HG03108 (cell line): ENCODE measurements around the gene PPP1R1B.

Source experiments
- ATAC-seq: cut with Tn5 transposase; IDR thresholded peaks from one replicate; pipeline ENCODE4 v1.9.1; 2021; ENCODE audit warnings: moderate library complexity; ENCODE audit not compliant: unreplicated experiment

PPP1R1B gene

DNA sequence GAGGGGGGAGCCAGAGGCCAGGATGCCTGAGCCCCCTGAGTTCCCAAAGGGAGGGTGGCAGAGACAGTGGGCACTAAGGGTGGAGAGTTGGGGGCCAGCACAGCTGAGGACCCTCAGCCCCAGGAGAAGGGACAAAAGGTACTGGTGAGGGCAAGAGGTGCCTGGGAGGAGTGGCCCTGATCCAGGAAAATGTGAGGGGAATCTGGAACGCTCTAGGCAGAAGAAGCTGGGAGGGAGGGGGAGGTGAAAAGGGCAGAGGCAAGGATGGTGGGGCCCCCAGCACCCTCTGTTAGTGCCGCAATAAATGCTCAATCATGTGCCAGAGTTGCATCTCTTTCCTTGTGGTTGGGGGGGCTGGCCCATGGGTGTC, 39.5 kb downstream of the PPP1R1B start:
- ATAC-seq, result no peak

DNA sequence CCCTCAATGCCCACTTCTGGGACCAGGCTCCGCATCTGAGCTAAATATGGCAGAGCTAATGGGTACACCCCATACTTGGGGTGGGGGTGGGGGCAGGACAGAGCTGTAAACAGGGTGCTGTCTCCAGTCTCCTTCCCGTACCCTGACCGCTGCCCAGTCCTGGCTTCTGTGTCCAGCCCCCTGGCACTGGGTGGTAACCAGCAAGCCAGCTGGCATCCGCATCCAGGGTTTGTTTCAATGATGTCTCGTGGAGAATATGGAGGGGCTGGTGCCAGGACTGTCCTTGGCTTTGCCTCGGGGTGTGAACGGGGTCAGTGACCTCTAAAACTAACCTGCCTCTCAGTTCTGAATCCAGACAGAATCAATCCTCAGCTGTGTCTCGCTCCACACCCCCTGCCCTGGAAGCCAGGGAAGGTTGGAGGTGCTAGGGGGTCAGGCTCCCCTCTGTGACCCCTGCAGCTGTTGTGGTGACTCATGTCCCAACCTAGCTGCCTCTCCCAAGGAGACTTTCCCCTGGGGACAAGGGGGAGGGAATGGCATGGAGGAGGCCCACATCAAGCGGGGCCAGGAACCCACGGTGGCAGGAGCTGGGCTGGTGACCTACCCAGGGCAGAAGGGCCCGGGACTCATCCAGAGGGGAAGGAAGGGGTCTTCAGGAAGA, 40.0 kb downstream of the PPP1R1B start:
- no peak for ATAC-seq

DNA sequence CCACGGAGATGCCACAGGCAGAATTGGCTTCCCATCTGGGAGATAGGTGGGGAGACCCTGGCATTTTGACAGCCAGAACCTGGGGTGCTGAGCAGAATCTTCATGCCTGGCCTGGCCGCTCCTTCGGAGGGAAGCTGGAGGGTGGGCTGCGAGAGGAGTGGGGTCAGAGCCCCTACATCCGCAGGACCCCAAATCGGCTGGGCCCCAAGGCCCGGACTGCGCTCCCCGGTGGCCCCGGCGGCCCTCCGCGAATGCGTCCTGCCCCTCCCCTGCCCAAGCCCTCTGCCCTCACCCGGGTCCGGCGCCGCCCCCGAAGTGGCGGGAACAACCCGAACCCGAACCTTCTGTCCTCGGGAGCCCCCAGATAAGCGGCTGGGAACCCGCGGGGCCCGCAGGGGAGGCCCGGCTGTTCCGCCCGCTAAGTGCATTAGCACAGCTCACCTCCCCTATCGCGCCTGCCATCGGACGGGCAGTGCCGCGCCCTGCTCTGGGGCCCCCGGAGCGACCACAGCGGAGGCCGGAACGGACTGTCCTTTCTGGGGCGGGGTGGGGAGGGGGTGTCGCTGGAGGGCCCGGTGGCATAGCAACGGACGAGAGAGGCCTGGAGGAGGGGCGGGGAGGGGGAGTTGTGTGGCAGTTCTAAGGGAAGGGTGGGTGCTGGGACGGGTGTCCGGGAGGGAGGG, 40.7 kb downstream of the PPP1R1B start:
- no peak for ATAC-seq

DNA sequence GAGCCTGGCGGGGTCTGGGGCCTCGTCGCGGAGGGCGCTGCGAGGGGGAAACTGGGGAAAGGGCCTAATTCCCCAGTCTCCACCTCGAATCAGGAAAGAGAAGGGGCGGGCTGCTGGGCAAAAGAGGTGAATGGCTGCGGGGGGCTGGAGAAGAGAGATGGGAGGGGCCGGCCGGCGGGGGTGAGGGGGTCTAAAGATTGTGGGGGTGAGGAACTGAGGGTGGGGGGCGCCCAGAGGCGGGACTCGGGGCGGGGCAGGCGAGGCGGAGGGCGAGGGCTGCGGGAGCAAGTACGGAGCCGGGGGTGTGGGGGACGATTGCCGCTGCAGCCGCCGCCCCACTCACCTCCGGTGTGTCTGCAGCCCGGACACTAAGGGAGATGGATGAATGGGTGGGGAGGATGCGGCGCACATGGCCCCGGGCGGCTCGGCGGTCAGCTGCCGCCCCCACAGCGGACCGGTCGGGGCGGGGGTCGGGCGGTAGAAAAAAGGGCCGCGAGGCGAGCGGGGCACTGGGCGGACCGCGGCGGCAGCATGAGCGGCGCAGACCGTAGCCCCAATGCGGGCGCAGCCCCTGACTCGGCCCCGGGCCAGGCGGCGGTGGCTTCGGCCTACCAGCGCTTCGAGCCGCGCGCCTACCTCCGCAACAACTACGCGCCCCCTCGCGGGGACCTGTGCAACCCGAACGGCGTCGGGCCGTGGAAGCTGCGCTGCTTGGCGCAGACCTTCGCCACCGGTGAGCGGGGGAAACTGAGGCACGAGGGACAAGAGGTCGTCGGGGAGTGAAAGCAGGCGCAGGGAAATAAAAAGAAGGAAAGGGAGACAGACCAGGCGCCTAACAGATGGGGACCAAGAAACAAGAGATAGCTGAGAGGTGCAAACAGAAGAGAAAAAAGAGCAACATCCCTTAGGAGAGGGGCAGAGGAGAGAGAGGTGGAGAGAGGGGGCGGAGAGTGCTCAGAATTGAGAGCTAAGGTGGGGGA, 41.5 kb downstream of the PPP1R1B start, which contains the start of gene PNMT:
Gene PNMT, plus strand, starts transcription at position 509 of the 980 bp plus-strand sequence. Its CDS starts 23 bp downstream, at position 532.
- ATAC-seq, result no peak

- no peak for ATAC-seq
Observed at GRCh38 chr17:39669897-39670735, 43.4 kb downstream of the PPP1R1B start.

DNA sequence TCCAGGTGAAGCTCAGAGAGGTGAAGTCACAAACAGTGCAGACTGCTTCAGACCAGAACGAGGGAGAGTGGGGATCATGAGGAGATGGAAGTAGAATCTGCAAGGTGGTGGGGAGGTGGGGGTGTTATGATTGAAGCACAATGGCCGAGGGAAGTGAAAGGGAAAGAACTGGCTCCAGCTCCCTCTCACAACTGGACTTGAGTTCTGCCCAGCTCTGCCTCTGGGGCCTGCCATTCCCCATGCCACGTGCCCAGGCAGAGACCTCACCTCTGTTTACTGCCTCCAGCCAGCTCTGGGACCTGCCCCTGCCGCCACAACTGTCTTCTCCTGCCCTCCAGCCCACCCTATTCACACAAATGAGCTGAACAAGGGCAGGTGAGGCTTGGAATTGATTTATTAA, 44.0 kb downstream of the PPP1R1B start:
- no peak for ATAC-seq

GRCh38 chr17:39671651-39672521, 45.1 kb downstream of the PPP1R1B start:
- ATAC-seq, result no peak

- no peak for ATAC-seq
Observed at GRCh38 chr17:39672522-39673334, 46.0 kb downstream of the PPP1R1B start.

DNA sequence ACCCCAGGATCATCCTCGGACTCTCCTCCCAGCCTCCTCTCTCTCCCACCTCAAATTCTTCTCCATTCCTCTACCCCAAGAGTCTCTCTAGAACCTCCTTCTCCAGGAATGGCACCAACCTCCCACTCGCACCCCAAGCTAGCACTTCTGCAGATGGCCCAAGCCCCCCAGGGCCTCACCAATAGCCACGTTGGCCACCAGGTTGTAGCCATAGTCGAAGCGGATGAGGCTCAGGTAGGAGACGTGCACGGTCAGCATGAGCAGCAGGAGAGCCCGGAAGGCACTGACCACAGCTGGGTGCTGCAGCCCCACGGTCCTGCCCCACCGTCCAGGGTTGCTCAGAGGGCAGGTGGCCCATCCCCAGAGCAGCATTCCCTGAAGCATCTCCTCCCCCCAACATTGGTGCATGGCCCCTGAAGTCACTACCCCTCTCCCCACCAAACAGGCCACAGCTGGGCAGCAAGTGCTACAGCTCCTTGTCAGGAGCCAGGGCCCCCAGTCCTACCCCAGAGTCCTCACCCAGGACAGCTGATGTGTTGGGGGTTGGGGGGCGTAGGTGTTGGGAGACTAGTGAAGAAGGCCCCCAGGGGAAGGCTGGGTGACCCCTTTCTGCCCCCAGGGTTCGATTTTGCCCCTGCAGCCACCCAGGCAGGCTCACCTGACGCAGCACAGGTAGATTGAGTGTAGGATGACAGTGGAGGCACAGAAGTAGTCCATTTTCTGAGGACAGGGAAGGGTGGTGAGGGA, 46.8 kb downstream of the PPP1R1B start:
- no peak for ATAC-seq

DNA sequence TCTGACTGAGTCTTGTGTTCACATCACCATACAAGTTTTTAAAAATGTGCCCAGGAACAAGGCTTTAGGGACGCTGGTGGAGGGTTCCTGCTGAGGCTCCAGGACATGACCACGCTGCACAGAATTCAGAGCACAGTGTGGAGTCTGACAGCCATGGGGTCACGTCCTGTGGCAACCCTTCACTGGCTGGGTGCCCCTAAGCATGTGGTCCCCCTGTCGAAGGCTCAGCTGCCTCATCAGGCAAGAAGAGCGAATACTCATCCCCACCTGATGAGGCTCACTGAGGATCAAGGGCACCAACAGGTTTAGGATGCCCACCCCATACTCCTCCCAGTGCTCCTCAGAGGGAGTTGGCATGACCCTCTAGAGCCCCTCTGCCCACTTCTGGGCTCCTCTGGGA, 47.4 kb downstream of the PPP1R1B start:
- ATAC-seq, result no peak

DNA sequence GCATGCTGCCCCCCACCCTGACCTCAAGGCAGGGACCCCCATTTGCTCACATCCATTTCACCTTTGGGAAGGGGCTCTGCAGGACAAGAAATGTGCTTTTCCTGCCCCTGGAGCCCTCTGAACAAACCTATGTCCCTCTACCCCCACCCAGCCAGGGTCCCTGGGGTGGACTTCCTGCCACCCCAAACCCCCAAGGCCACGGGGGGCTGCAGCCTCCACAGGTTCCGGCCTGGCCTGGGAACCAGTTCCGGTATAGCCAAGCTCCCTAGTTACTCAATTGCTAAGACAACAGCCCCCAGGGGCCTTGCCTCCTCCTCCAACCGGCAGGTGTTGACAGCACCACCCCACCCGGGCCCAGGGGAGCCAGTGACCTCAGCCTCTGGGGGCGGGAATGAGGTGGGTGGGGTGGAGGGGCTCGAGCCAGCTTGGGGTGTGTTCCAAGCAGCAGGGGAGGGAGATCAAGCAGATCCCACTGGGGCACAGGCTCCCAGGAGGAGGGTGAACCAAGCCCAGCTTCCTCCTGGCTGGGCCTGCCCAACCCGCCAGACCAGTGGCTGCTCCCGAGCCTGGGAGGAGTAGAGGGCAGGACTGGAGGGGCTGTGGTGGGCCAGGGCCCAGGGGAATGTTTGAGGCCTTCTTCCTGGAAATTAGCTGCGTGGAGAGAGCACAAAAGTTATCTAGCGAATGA, 48.1 kb downstream of the PPP1R1B start:
- no peak for ATAC-seq

- ATAC-seq, result no peak
Observed at GRCh38 chr17:39675390-39676082, 48.8 kb downstream of the PPP1R1B start.

- no peak for ATAC-seq
Observed at GRCh38 chr17:39676198-39676819, 49.6 kb downstream of the PPP1R1B start.

GRCh38 chr17:39677072-39677471, 50.3 kb downstream of the PPP1R1B start:
- no peak for ATAC-seq

DNA sequence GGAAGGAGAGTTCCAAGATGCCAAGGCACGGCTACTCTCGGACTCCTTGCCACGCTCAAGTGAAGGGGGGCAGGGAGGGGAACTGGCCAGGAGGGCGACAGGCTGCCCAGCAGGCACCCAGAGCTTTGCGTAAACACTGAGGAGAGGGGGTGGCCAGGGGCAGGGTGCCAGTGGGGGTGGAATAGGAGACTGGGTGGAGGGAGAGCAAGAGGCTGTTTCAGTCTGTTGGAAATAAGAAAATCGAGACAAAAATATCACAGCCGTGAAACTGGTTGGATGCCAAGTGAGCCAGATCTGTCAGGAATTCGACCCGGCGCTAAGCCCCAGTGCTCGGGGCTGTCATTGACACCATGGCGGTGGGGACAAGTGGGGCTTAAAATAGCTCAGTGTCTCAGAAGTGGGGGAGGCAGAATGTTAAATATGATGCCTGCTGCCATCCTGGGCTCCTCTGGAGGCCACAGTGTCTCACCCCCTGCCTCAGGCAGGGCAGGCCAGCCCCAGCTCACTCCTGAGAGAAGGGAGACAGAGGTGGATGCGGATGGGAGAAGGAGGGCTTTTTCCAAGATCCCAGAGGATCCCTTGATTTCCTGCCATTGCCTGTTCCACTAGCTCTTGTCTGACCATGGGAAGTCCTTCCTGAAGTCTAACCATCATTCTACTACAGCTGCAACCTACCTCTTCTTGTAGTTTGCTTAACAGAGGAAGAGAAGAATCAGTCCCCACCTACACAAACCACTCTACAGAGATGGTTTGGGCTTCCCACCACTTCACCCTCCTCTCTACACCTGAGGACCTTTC, 51.0 kb downstream of the PPP1R1B start:
- ATAC-seq, result no peak
